GM19023 (cell line): ENCODE measurements around the gene ASGR2.

ENCODE experiments used
- ATAC-seq: cut with Tn5 transposase; IDR thresholded peaks from one replicate; pipeline ENCODE4 v1.9.1; 2021; ENCODE audit warnings: mild to moderate bottlenecking, moderate library complexity; ENCODE audit not compliant: unreplicated experiment

ASGR2 gene

DNA sequence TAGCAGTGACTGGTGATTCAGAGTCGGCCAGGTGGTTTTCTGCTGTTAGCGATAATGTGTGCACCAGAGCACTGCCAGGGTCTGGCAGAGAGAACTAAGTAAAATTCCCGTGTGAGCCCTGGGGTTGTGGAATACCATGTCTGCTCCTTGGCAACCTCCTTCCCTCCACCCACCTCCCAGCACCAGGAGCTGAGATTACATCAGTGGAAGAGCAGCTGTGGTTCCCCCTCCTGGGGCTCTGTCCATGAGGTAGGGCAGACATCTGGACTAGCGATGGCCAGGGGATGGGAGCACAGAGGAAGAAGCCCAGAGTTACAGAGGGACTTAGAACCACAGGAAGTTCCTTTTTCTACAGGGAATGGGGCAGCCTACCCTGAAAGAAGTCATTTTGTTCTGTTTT lies 50.4 kb downstream of the ASGR2 start:
- no peak for ATAC-seq

DNA sequence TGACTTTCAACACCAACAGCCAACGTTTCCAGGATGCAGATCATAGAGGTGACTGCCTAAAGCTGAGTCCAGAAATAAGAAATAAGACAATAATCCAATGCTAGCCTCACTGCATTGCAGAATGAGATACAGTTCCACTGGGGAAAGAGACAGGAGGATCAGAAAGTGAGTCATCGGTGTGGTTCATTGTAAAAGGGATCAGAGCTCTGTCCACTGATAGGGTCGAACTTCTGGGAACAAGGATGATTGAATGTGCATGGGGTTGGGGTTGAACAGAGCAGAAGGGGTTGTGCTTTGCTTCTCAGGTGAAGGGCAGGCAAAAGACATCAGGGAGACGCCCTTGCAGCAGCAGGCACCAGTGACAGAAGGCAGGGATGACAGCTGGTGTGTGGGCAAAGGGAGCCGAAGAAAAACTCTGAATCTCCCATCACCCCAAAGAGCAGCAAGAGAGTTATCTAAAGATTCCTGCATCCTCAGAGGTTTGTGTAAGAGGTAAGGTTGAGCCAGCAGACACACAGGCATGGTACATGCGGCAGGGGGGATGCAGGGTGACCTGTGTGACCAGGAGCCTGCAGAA lies 51.0 kb downstream of the ASGR2 start:
- ATAC-seq = no peak

DNA sequence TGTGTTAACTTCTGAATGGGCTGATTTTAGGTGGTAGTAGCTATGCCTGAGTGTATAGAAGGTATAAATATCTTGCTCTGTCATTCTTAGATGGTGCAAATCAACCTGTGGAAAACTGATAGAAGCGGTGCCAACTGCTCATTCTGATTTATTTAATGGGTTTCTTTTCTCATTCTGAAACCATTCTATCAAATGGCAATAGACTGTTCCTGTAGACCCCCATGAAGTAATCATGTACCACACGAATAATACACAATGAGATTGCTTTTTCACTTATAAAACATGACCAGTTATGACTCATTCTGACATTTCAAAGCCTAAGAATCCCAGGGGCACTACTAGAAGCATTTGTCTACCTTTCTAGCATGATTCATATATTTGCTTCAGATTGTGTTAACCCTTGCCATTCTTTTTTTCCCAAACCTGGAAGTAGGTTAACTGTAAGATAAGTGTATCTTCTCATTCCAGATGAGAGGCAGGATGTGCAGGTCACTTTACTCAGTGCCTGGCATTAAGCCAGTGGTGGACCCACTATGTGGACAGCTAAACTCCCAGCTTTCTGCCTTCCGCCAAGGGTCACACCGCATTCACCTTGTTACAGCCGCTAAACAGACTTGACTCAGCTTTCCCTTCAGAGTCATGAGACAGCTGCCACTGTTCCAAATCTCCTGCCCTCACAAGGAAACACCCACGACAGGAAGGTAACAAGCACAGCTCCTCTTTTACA lies 54.3 kb downstream of the ASGR2 start:
- ATAC-seq = no peak

DNA sequence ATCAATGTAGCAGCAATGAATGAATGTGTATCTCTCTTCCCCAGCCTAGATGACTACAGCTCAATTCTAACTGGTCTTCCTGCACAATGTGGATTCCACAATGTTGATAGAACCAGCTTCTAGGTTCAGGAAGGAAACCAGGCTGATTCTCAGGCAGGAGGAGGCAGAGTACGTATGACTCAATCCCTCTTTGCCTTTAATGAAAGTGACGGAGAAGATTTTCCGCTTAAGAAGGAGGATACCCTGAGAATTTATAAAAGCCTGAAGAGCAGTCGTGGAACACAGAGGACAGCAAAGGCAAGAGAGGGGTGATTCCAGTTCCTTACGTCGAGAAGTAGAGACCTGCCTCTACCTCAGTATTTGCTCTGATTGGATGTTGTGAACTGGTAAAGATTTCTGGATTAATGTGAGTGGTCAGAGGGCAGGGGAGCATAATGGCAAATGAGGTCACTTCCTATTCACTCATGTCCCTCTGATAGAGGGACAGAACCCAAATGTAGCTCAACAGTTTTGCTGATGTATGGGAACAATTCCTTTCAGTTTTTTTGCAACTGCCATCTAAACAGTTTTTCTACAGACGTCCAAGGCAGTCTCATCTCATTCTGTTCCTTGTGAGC lies 55.7 kb downstream of the ASGR2 start:
- no peak for ATAC-seq

DNA sequence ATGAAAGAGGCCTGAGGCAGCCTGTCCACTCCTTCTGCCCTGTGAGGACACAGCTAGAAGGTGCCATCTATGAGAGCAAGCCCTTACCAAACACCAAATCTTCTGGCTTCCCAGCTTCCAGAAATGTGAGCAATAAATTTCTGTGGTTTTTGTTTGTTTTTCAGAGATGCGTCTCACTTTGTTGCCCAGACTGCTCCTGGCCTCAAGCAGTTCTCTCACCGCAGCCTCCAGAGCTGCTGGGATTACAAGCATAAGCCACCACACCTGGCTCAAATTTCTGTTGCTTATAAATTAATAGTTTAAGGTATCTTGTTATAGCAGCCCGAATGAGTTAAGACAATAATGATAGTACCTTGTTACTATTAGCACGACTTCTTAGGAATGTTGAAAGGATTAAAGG lies 58.2 kb downstream of the ASGR2 start:
- no peak for ATAC-seq
